Gastroesophageal sphincter (tissue), 4 donors: ENCODE measurements around the gene OPN1LW. TPM values are rescaled to one million over a fixed set of nuclear protein-coding genes. Genes with fewer than 3 reads are reported as not detected.
A peak's percentile ranks its signal among the peaks of the same experiment; 100 is the strongest.

Experiments used
- ATAC-seq: fragments of 150-250 bp; one replicate; pipeline ENCODE4 v1.9.1; 2016; ENCODE audit warnings: mild to moderate bottlenecking, moderate library complexity
- H3K27ac ChIP-seq, 4 donors: fragments of 200-600 bp; sonication (generic) in 3 of 4; 1 replicate in 3 of 4; 2 replicates in 1 of 4; pipeline ENCODE4 v1.5.1; 2016 to 2019
- H3K27me3 ChIP-seq: fragments of 200-600 bp; sonication (generic); one replicate; pipeline ENCODE4 v1.5.1; 2019
- H3K36me3 ChIP-seq, 2 donors: fragments of 200-600 bp; sonication (generic); one replicate each; pipeline ENCODE4 v1.5.1; 2019; ENCODE audit warnings: control low read depth in 1 of 2
- H3K4me1 ChIP-seq, 3 donors: fragments of 200-600 bp; sonication (generic); 1 replicate in 2 of 3; 2 replicates in 1 of 3; pipeline ENCODE4 v1.5.1; 2016 to 2019; ENCODE audit warnings: control low read depth in 2 of 3
- H3K4me3 ChIP-seq, 2 donors: fragments of 200-600 bp; sonication (generic); one replicate each; pipeline ENCODE4 v1.5.1; 2019; ENCODE audit warnings: mild to moderate bottlenecking in 1 of 2, moderate library complexity in 1 of 2
- H3K9me3 ChIP-seq, 3 donors: fragments of 200-600 bp; sonication (generic); one replicate each; pipeline ENCODE4 v1.5.1; 2017 to 2019; ENCODE audit warnings: control low read depth in 2 of 3
- EP300 ChIP-seq: sonication (generic); formaldehyde crosslinking; IDR thresholded peaks from one replicate; pipeline ENCODE4 v1.6.1; 2017; ENCODE audit warnings: antibody characterized with exemption, mild to moderate bottlenecking
- POLR2A ChIP-seq, 2 donors: fragments of 450-650 bp; IDR thresholded peaks; one replicate each; pipeline ENCODE4 v1.6.1; 2017; ENCODE audit warnings: antibody characterized with exemption in 2 of 2, mild to moderate bottlenecking in 2 of 2, moderate library complexity in 1 of 2
- POLR2AphosphoS5 ChIP-seq: sonication (generic); formaldehyde crosslinking; IDR thresholded peaks from one replicate; pipeline ENCODE4 v1.6.1; 2017; ENCODE audit warnings: antibody characterized with exemption
- WGBS, 2 donors: methylation state at CpG; one replicate each; pipeline ENCODE4 v1.1.5; 2018; ENCODE audit warnings: low coverage in 1 of 2; 5-methylcytosine and 5-hydroxymethylcytosine counted together
- total RNA-seq, 4 donors: library from RNA; depleted of rRNA; stranded (reverse); fragments of >200 nt; gene quantifications; one replicate each; pipeline ENCODE4 v1.1.0, GENCODE V29; 2016
- TF ChIP-seq, protein P1 (sequence below), 4 experiments: fragments of 200-600 bp in 2 of 4; fragments of 450-650 bp in 2 of 4; sonication (generic) in 1 of 4; IDR thresholded peaks; one replicate each; pipeline ENCODE4 v1.5.1; 2017 to 2019; ENCODE audit warnings: antibody characterized with exemption in 4 of 4, mild to moderate bottlenecking in 2 of 4, moderate library complexity in 2 of 4

Gene OPN1LW
- total RNA-seq, 4 donors from 2014 or later, result not detected

DNA sequence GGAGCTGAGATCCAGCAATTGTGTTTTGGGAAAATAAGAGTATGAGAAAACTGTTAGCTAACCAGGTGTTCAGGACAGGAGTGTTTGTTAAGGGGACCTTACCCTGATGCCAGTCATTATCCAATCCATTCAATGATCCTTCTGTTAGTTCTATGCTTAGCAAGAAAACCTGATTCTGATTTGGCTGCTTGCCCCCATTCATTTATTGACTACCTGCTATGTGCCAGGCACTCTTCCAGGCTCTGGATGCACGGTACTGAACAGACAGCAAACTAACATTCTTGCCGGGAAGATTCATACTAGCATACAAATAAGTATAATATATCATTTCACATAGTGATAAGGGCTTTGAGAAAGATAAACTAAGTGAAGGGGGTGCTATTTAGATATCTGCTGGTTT lies 45.5 kb upstream of the OPN1LW start:
- Histone ChIP-seq H3K9me3 (no peaks in the 10 kb centered on the region), H3K27ac (peak overlapping the region in 2 of 4 donors; percentile 65 to 71), H3K4me1 (peaks cover 6 to 31% (median 11%) of the 10 kb centered on the region in 3 donors), H3K27me3 (no peaks in the 10 kb centered on the region), H3K36me3 (no peaks in the 10 kb centered on the region), H3K4me3 (no peak overlapping the region)
- TF ChIP-seq POLR2AphosphoS5 (no peak), POLR2A (IDR thresholded peaks at IDR 0.05) (no peak), EP300 (no peak)
- TF ChIP-seq, protein P1, sequence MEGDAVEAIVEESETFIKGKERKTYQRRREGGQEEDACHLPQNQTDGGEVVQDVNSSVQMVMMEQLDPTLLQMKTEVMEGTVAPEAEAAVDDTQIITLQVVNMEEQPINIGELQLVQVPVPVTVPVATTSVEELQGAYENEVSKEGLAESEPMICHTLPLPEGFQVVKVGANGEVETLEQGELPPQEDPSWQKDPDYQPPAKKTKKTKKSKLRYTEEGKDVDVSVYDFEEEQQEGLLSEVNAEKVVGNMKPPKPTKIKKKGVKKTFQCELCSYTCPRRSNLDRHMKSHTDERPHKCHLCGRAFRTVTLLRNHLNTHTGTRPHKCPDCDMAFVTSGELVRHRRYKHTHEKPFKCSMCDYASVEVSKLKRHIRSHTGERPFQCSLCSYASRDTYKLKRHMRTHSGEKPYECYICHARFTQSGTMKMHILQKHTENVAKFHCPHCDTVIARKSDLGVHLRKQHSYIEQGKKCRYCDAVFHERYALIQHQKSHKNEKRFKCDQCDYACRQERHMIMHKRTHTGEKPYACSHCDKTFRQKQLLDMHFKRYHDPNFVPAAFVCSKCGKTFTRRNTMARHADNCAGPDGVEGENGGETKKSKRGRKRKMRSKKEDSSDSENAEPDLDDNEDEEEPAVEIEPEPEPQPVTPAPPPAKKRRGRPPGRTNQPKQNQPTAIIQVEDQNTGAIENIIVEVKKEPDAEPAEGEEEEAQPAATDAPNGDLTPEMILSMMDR (IDR thresholded peaks at IDR 0.05), result no peak
- 70 to 100% methylated on average over 1 to 2 of the region's 2 CpGs for WGBS, 2 donors
- ATAC-seq, result no peak

DNA sequence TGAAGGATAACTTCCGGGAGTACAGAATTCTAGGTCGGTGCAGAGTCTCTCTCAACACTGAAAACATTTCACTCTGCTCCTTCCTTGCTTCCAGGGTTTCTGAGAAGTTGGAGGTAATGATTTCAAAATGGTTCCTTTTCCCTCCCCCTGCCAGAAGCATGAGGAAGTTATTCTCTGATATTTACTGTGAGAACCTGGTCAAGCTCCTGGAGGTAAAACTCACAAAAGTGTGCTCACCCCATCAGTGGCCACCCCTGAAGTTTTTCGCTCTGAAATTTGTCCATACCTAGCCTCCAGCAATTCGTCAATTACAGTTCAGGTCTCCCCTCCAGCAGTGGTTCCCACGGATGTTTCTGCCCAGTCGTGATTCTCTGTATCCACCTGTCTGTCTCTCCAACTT lies 30.3 kb upstream of the OPN1LW start:
- H3K4me1 ChIP-seq, result no peaks in the 10 kb centered on the region
- TF ChIP-seq POLR2A (IDR thresholded peaks at IDR 0.05), result no peak
- TF ChIP-seq, protein P1 (IDR thresholded peaks at IDR 0.05), result no peak
- no peaks in the 10 kb centered on the region for H3K27me3 ChIP-seq
- no peak overlapping the region for H3K4me3 ChIP-seq
- no peaks in the 10 kb centered on the region for H3K36me3 ChIP-seq
- 60 to 80% methylated on average over 1 to 2 of the region's 6 CpGs for WGBS, 2 donors
- no peak for ATAC-seq
- H3K9me3 ChIP-seq, result no peaks in the 10 kb centered on the region
- no peak overlapping the region for H3K27ac ChIP-seq

DNA sequence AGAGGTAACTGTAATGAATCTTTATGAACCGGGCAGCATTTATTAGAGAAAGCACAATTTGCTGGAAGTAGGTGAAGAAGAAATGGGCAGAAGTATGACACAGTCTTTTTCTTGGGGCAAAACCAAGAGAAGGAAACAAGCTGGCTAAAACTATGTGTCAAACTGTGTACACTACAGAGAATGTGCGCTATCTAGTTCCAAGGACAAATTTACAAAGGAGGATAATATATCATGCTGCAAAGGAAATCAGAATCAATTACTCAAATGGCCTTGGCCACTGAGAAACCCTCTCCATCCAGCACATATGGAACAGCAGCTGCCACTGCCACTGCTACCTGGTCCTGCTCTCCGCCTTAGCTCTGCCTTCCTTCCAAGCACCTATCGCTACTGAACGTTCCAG lies 29.4 kb upstream of the OPN1LW start:
- Histone ChIP-seq H3K27ac (no peak overlapping the region), H3K4me1 (no peaks in the 10 kb centered on the region), H3K36me3 (no peaks in the 10 kb centered on the region), H3K27me3 (no peaks in the 10 kb centered on the region), H3K9me3 (no peaks in the 10 kb centered on the region), H3K4me3 (no peak overlapping the region)
- TF ChIP-seq EP300 (no peak), POLR2A (IDR thresholded peaks at IDR 0.05) (no peak), POLR2AphosphoS5 (no peak)
- TF ChIP-seq, protein P1 (IDR thresholded peaks at IDR 0.05), result no peak
- no peak for ATAC-seq
- 80 to 97% methylated on average over 5 of the region's 5 CpGs for WGBS, 2 donors

DNA sequence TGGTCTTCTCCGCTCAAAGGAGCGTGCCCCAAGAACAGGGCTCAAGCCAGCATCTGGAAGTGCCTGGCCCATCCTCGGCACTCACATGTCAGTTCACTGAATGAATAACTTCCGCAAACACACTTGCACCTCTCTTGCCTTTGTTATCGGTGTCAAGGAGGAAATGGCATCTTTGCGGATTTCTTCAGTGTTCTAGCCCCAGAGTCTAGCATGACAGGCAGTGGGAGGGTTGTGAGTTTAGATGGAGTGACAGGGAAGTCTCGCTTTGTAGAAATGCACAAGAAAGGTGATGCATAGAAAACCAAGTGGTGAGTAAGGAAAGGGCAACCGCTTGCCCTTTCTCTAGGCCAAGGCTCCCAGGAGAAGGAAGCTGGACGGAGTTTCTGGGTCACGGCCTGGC lies 29.0 kb upstream of the OPN1LW start:
- Histone ChIP-seq H3K4me1 (no peaks in the 10 kb centered on the region), H3K27me3 (no peaks in the 10 kb centered on the region), H3K4me3 (no peak overlapping the region), H3K9me3 (no peaks in the 10 kb centered on the region), H3K27ac (no peak overlapping the region), H3K36me3 (no peaks in the 10 kb centered on the region)
- TF ChIP-seq EP300 (no peak), POLR2AphosphoS5 (no peak), POLR2A (IDR thresholded peaks at IDR 0.05) (no peak)
- TF ChIP-seq, protein P1 (IDR thresholded peaks at IDR 0.05), result no peak
- WGBS, 2 donors, result 80% methylated on average over 3 of the region's 10 CpGs; no CpG with 5 or more reads in 1 of the 2 donors
- no peak for ATAC-seq

DNA sequence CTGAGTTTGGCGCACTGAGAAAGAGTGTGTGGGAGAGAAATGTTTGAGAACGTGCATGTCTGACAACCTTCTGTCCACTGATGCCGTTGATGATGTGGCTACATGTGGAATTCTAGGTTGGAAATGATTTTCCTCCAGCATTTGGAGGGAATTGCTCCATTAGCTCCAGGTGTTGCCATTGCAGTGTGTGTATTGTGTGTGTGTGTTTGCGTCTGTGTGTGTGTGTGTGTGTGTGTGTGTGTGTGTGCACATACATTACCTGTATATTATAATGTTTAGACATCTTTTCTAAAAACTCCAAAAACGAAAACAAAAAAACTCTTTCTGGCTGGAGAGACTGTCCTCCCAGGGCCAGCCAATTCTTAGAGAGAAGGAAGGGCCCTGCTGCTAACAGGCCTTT lies 28.3 kb upstream of the OPN1LW start:
- no peaks in the 10 kb centered on the region for H3K9me3 ChIP-seq
- WGBS, 2 donors, result 73 to 100% methylated on average over 1 to 3 of the region's 5 CpGs
- no peak overlapping the region for H3K4me3 ChIP-seq
- TF ChIP-seq, protein P1 (IDR thresholded peaks at IDR 0.05), result no peak
- no peak for TF ChIP-seq POLR2A (IDR thresholded peaks at IDR 0.05)
- no peak for TF ChIP-seq POLR2AphosphoS5
- TF ChIP-seq EP300, result no peak
- no peaks in the 10 kb centered on the region for H3K27me3 ChIP-seq
- ATAC-seq, result no peak
- H3K4me1 ChIP-seq, result no peaks in the 10 kb centered on the region
- H3K36me3 ChIP-seq, result no peaks in the 10 kb centered on the region
- no peak overlapping the region for H3K27ac ChIP-seq
